ENCODE measurements around the gene PALM. TPM values are rescaled to one million over a fixed set of nuclear protein-coding genes. Genes with fewer than 3 reads are reported as not detected.

PALM gene
- total and polyA plus RNA-seq, 2 experiments from 2014 or later, result 23.0 to 105 TPM

DNA sequence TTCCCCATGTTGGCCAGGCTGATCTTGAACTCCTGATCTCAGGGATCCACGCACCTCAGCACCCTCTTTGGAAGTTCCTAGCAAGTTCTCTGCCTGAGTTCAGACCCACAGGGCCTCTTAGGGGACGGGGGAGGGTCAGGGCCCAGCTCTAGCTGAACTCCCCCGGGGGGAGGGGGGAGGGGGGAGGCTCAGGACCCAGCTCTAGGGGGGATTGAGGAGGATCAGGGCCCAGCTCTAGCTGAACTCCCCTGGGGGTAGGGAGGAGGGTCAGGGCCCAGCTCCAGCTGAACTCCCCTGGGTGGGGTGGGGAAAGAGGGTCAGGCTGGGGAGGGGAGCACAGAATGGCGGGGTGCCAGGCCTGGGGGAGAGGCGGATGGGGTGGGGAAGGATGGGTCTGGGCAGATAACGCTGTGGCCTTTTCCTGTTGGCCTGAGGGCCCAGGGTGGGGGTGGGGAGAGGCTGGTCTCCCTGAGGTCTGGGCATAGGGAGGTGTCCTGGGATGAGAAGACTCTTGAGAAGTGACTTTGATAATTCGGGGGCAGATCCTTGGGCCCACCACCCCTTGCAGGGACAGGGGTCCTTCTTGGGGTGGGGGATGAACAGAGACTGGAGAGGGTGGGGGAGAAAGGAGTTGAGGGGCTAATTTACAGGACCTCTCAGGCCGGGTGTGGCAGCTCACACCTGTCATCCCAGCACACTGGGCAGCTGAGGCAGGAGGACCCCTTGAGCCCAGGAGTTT lies 83.0 kb downstream of the PALM start:
- no peaks in the 10 kb centered on the region for H3K36me3 ChIP-seq
- TF ChIP-seq, protein P1, sequence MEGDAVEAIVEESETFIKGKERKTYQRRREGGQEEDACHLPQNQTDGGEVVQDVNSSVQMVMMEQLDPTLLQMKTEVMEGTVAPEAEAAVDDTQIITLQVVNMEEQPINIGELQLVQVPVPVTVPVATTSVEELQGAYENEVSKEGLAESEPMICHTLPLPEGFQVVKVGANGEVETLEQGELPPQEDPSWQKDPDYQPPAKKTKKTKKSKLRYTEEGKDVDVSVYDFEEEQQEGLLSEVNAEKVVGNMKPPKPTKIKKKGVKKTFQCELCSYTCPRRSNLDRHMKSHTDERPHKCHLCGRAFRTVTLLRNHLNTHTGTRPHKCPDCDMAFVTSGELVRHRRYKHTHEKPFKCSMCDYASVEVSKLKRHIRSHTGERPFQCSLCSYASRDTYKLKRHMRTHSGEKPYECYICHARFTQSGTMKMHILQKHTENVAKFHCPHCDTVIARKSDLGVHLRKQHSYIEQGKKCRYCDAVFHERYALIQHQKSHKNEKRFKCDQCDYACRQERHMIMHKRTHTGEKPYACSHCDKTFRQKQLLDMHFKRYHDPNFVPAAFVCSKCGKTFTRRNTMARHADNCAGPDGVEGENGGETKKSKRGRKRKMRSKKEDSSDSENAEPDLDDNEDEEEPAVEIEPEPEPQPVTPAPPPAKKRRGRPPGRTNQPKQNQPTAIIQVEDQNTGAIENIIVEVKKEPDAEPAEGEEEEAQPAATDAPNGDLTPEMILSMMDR (IDR thresholded peaks at IDR 0.05; ENCODE audit: low read depth, low read length), result no peak
- H3K4me1 ChIP-seq (ENCODE audit: low read depth), result peaks cover 13% of the 10 kb centered on the region
- H3K27ac ChIP-seq, result peak overlapping the region; percentile 57
- no peaks in the 10 kb centered on the region for H3K9me3 ChIP-seq (ENCODE audit: low read depth)
- DNase-seq (ENCODE audit: low read depth in 1 of 2, low spot score in 1 of 2), result peak in 1 of 2 donors; percentile 62
- H3K4me3 ChIP-seq, result no peak overlapping the region
- no peaks in the 10 kb centered on the region for H3K27me3 ChIP-seq

DNA sequence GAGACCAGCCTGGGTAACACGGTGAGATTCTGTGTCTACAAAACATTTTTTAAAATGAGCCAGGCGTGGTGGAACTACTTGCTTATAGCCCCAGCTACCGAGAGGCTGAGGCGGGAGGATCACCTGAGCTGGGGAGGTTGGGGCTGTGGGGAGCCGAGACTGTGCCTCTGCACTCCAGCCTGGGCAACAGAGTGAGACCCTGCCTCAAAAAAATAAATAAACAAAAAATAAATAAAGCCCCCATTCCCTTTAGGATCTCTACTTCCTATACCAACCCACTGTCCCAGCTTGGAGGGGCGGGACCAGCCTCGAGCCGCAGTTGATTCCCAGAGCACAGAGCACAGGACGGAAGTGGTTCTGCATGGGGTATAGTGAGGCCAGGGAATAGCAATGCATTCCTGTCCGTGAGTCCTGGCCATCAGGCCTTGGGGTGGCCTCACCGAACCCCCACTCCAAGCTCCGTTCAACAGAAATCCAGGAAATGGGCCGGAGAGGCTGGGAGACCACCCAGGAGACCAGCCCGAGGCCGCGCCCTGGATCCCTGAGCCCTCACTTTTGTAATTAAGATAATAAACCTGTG lies 83.7 kb downstream of the PALM start:
- Histone ChIP-seq H3K9me3 (ENCODE audit: low read depth) (no peaks in the 10 kb centered on the region), H3K4me3 (no peak overlapping the region)
- DNase-seq (ENCODE audit: low read depth in 1 of 2, low spot score in 1 of 2), result no peak

DNA sequence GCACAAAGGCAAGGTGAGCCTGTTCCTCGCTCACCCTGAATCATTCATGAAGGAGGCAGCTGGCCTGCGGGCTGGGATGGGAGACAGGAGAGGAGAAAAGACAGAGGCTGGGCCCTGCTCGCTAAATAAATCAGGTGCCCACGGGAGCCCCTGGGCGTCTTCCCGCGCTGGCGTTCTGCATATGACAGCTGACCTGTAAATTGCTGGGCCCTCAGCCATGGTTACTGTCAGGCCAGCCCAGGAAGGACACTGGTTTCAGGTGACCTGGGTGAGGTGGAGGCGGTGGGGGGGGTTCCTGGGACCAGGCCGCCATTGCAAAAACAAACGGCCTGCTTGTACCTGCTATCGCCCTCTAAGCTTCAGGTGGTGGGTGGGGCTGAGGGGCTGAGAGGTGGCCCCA lies 85.1 kb downstream of the PALM start:
- TF ChIP-seq, protein P1 (IDR thresholded peaks at IDR 0.05; ENCODE audit: low read depth, low read length), result no peak
- DNase-seq (ENCODE audit: low read depth in 1 of 2, low spot score in 1 of 2), result no peak
- no peak overlapping the region for H3K27ac ChIP-seq
- H3K36me3 ChIP-seq, result no peaks in the 10 kb centered on the region
- H3K9me3 ChIP-seq (ENCODE audit: low read depth), result no peaks in the 10 kb centered on the region
- no peak overlapping the region for H3K4me3 ChIP-seq
- peaks cover 9% of the 10 kb centered on the region for H3K4me1 ChIP-seq (ENCODE audit: low read depth)
- no peaks in the 10 kb centered on the region for H3K27me3 ChIP-seq

More for the DNA sequence above, 83.7 kb downstream of the PALM start:
- TF ChIP-seq, protein P1 (IDR thresholded peaks at IDR 0.05; ENCODE audit: low read depth, low read length), result no peak
- H3K27ac ChIP-seq, result peak overlapping the region; percentile 57
- no peaks in the 10 kb centered on the region for H3K27me3 ChIP-seq
- no peaks in the 10 kb centered on the region for H3K36me3 ChIP-seq
- H3K4me1 ChIP-seq (ENCODE audit: low read depth), result peaks cover 13% of the 10 kb centered on the region

DNA sequence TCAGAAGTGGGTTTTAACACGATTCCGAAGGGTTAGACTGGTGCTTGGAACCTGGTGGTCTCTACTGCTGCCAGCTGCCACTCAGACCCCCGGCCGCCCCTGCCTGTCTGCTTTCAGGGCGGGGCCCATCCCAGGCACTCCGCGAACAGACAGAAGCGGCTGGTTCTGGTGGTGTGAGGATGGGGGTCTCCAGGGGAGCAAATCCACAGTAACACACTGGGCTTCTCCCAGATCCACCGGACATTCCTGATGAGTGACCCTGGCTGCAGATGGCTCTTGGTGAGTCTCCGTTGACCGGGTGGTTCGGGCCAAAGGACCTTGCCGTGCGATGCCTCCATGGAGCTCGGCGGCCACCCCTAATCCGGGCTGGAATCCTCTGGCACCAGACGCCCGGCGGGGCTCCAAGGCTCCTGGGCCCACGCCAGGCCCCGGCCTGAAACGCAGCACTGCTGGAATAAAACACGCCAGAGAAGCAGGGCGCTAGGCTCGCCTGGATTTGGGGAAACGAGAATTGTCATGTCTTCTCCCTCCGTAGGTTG lies 86.4 kb downstream of the PALM start:
- H3K36me3 ChIP-seq, result no peaks in the 10 kb centered on the region
- H3K27ac ChIP-seq, result peak overlapping the region; percentile 64
- peaks cover 10% of the 10 kb centered on the region for H3K4me1 ChIP-seq (ENCODE audit: low read depth)
- H3K4me3 ChIP-seq, result no peak overlapping the region
- DNase-seq (ENCODE audit: low read depth in 1 of 2, low spot score in 1 of 2), result no peak
- no peaks in the 10 kb centered on the region for H3K27me3 ChIP-seq
- no peaks in the 10 kb centered on the region for H3K9me3 ChIP-seq (ENCODE audit: low read depth)
- TF ChIP-seq, protein P1 (IDR thresholded peaks at IDR 0.05; ENCODE audit: low read depth, low read length), result no peak

DNA sequence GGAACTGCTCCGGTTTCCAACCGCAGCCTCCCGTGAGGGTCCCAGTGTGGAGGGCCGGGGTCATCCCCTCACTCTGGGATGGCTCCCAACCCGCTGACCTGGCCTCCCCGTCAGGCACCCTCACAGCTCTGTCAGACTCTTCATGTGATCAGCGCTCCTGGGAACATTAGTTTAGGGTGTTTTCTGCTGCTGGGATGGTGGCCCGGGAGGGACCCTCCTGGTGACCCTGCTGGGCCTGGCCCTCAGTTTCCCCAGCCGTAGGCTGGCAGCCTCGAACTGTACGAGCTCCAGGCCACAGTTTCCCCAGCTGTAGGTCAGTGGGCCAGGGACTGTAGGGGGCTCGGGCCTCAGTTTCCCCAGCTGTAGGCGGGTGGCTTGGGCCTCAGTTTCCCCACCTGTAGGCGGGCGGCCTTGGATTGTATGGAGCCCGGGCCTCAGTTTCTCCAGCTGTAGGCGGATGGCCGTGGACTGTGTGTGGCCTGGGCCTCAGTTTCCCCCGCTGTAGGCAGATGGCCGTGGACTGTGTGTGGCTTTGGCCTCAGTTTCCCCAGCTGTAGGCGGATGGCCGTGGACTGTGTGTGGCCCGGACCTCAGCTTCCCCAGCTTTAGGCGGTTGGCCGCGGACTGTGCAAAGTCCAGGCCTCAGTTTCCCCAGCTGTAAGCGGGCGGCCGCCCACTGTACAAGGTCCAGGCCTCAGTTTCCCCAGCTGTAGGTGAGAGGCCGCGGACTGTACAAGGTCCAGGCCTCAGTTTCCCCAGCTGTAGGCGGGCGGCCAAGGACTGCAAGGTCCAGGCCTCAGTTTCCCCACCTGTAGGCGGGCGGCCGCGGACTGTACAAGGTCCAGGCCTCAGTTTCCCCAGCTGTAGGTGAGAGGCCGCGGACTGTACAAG lies 87.2 kb downstream of the PALM start:
- no peak for DNase-seq (ENCODE audit: low read depth in 1 of 2, low spot score in 1 of 2)
- TF ChIP-seq, protein P1 (IDR thresholded peaks at IDR 0.05; ENCODE audit: low read depth, low read length), result no peak
- Histone ChIP-seq H3K4me1 (ENCODE audit: low read depth) (peaks cover 18% of the 10 kb centered on the region), H3K9me3 (ENCODE audit: low read depth) (no peaks in the 10 kb centered on the region), H3K27ac (peak overlapping the region; percentile 64), H3K36me3 (no peaks in the 10 kb centered on the region), H3K4me3 (peak overlapping the region; percentile 48), H3K27me3 (no peaks in the 10 kb centered on the region)
